22Rv1 (cell line): ENCODE data around the gene ZNF423.

Experiments
- ZFX ChIP-seq: fragments of 450-650 bp; IDR thresholded peaks from 2 replicates; pipeline ENCODE4 v1.6.1; 2017; ENCODE audit warnings: antibody characterized with exemption, borderline replicate concordance
- TF ChIP-seq, protein P1 (sequence below): fragments of 450-650 bp; IDR thresholded peaks from 2 replicates; pipeline ENCODE4 v1.5.1; 2017; ENCODE audit warnings: mild to moderate bottlenecking

DNA sequence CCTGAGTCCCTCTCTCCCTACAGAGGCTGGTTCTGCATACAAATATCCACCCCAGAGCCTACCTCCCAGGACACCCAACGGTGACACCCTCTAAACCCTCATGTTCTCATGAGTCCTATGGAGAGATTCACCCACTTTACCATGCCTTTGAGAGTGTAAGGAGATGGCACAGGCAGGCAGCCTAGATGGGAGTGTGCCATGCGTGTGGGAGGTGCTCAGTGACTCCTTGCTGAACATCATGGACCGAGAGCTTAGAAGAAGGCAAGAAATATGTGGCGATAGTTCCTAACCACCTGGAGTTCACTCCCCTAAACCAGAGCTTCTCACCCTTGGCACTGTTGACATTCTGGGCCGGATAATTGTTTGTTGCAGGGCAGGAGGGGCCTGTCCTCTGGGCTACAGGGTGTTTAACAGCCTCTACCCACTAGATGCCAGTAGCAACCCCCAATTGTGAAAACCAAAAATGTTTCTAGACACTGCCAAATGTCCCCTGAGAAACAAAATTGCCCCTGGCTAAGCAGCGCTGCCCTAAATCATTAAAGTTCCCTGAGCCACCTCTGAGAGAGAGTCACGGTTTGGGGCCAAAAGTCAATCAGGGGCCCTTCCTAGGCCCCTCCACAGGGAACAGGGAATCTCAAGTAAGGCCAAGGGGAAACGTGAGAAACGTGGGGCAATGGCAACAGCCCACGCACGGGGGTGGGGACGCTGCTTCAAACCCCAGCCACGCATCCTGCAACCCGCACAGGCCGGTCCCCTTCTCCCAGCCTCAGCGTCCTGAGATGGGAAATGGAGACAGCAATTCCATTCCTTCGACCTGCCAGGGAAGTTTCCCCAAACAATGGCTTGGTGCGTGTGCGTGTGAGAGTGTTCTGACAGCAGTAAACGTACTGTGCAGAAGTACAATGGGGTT is 415.5 kb downstream of the ZNF423 start:
- TF ChIP-seq, protein P1, sequence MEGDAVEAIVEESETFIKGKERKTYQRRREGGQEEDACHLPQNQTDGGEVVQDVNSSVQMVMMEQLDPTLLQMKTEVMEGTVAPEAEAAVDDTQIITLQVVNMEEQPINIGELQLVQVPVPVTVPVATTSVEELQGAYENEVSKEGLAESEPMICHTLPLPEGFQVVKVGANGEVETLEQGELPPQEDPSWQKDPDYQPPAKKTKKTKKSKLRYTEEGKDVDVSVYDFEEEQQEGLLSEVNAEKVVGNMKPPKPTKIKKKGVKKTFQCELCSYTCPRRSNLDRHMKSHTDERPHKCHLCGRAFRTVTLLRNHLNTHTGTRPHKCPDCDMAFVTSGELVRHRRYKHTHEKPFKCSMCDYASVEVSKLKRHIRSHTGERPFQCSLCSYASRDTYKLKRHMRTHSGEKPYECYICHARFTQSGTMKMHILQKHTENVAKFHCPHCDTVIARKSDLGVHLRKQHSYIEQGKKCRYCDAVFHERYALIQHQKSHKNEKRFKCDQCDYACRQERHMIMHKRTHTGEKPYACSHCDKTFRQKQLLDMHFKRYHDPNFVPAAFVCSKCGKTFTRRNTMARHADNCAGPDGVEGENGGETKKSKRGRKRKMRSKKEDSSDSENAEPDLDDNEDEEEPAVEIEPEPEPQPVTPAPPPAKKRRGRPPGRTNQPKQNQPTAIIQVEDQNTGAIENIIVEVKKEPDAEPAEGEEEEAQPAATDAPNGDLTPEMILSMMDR: no peak
- no peak for TF ChIP-seq ZFX
